CD8-positive, alpha-beta memory T cell (primary cell): ENCODE data around the gene GNAZ. TPM values are rescaled to one million over a fixed set of nuclear protein-coding genes. Genes with fewer than 3 reads are reported as not detected.

Source experiments
- CTCF ChIA-PET: fragments of 350-600 bp; sonication (Branson Sonifier 250); formaldehyde crosslinking; loops from one replicate; lab custom pipeline; 2021; ENCODE audit warnings: antibody characterized with exemption; lab: Charles Lee
- POLR2A ChIA-PET: fragments of 350-600 bp; sonication (Branson Sonifier 250); formaldehyde crosslinking; loops from one replicate; lab custom pipeline; 2021; ENCODE audit warnings: antibody characterized with exemption; lab: Charles Lee
- DNase-seq, 5 donors: peaks; one replicate each; pipeline versions ENCODE4 v3.0.0 to v3.0.0-alpha.2; 2020 to 2022; ENCODE audit warnings: mixed read lengths in 1 of 5
- H3K27ac ChIP-seq: one replicate; pipeline ENCODE4 v1.7.0; 2013; ENCODE audit warnings: low read depth, mild to moderate bottlenecking, low read length, moderate library complexity
- H3K27me3 ChIP-seq: 2 replicates; pipeline ENCODE4 v1.7.0; 2013; ENCODE audit warnings: low read length, mild to moderate bottlenecking; ENCODE audit not compliant: insufficient read depth, poor library complexity, severe bottlenecking
- H3K36me3 ChIP-seq: 2 replicates; pipeline ENCODE4 v1.7.0; 2013; ENCODE audit warnings: mild to moderate bottlenecking, low read length, moderate library complexity; ENCODE audit not compliant: insufficient read depth
- H3K4me1 ChIP-seq: 2 replicates; pipeline ENCODE4 v1.7.0; 2013; ENCODE audit warnings: mild to moderate bottlenecking, low read length, moderate library complexity; ENCODE audit not compliant: insufficient read depth
- H3K4me3 ChIP-seq: 2 replicates; pipeline ENCODE4 v1.7.0; 2013; ENCODE audit warnings: mild to moderate bottlenecking, low read length
- H3K9me3 ChIP-seq: 2 replicates; pipeline ENCODE4 v1.7.0; 2013; ENCODE audit warnings: mild to moderate bottlenecking, low read length
- H3K27ac Mint-ChIP-seq, 8 donors: one replicate each; pipeline ENCODE4 v1.8.0; 2020 to 2021; ENCODE audit warnings: mixed read lengths in 8 of 8, mild to moderate bottlenecking in 6 of 8, inconsistent platforms in 3 of 8, moderate library complexity in 3 of 8
- H3K27me3 Mint-ChIP-seq, 2 donors: one replicate each; pipeline ENCODE4 v1.8.0; 2020 to 2021; ENCODE audit warnings: mixed read lengths in 2 of 2, mild to moderate bottlenecking in 1 of 2, moderate library complexity in 1 of 2
- H3K36me3 Mint-ChIP-seq, 3 donors: one replicate each; pipeline ENCODE4 v1.8.0; 2020 to 2021; ENCODE audit warnings: mixed read lengths in 3 of 3, inconsistent platforms in 1 of 3, mild to moderate bottlenecking in 1 of 3
- H3K4me1 Mint-ChIP-seq, 3 donors: one replicate each; pipeline ENCODE4 v1.8.0; 2020 to 2021; ENCODE audit warnings: mixed read lengths in 3 of 3, inconsistent platforms in 1 of 3, mild to moderate bottlenecking in 1 of 3
- H3K4me3 Mint-ChIP-seq, 7 donors: one replicate each; pipeline ENCODE4 v1.8.0; 2020 to 2021; ENCODE audit warnings: mixed read lengths in 7 of 7, mild to moderate bottlenecking in 6 of 7, moderate library complexity in 4 of 7, inconsistent platforms in 2 of 7
- H3K9me3 Mint-ChIP-seq, 5 donors: one replicate each; pipeline ENCODE4 v1.8.0; 2020 to 2022; ENCODE audit warnings: mixed read lengths in 5 of 5, mild to moderate bottlenecking in 3 of 5, moderate library complexity in 2 of 5, inconsistent platforms in 1 of 5
- polyA plus RNA-seq: library from polyadenylated mRNA; unstranded; fragments of 300-500 nt; fragmentation: Illumina TruSeq; gene quantifications from one replicate; pipeline ENCODE4 v1.2.3, GENCODE V29; 2021
- total RNA-seq, 2 experiments: library from RNA; stranded (reverse); gene quantifications; one replicate each; pipeline ENCODE4 v1.2.3, GENCODE V29; 2021

The GNAZ gene
- total and polyA plus RNA-seq, 3 experiments from 2014 or later: 0.53 to 2.6 (median 2.0) TPM

- Mint-ChIP-seq H3K4me1 (no peaks in the 10 kb centered on the region), H3K27ac (peak overlapping the region in 1 of 8 donors; percentile 50), H3K36me3 (no peaks in the 10 kb centered on the region), H3K4me3 (no peak overlapping the region), H3K9me3 (peaks cover 0 to 2% (median 0%) of the 10 kb centered on the region in 5 donors), H3K27me3 (no peaks in the 10 kb centered on the region)
- H3K4me3 ChIP-seq: no peak overlapping the region
- POLR2A ChIA-PET: no interaction called here
- no peak for DNase-seq
- no peaks in the 10 kb centered on the region for H3K36me3 ChIP-seq
- H3K27me3 ChIP-seq: peaks cover 8% of the 10 kb centered on the region
- H3K27ac ChIP-seq: no peak overlapping the region
- H3K9me3 ChIP-seq: no peaks in the 10 kb centered on the region
- H3K4me1 ChIP-seq: no peaks in the 10 kb centered on the region
- CTCF ChIA-PET: interaction anchor here (1.4 kb wide), 1 partner anchor 12 kb away, joined by 4 read pairs; no protein-coding TSS in a partner anchor
Measured at GRCh38 chr22:23166042-23166831, 95.9 kb downstream of the GNAZ start.

DNA sequence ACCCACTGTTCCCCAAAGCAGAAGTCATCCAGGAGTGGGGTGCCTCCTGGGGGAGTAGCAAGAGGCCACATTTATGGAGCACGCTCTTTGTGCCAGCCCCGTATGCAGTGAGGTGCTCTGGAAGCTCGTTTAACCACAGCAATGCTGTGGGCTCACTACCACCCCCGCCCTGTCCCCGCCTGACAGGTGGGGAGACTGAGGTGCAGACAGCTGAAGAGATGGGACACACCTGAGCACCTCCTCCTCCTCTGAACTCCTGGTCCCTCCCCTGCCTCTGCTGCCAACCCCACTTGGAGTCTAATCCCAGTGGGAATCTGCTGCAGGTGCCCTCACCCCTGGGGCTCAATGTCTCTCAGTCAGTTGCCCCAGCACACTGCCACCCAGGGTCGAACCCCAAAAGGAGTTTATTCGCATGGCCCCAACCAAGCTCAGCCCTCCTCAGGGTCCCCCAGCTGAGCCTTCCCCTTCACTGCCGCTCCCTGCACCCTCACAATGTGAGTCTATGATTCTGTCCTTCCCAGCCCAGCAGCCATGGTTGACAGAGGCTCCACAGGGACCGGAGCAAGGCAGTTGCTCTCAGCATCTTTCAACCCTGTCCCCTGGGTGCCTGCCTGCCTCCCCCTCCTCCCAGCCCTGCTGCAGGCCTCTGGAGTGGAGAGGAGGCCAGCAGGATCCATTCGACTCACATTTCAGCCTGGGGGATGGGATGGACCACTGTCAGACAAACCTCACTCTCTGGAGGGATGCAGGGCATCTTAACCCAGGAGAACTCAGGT, 96.7 kb downstream of the GNAZ start:
- H3K4me3 ChIP-seq: no peak overlapping the region
- H3K36me3 ChIP-seq: no peaks in the 10 kb centered on the region
- H3K27ac Mint-ChIP-seq: no peak overlapping the region
- CTCF ChIA-PET: interaction anchor here (0.8 to 1.4 kb wide), 2 partner anchors 11 to 210 kb away, joined by 3 to 4 read pairs; no protein-coding TSS in a partner anchor
- H3K27ac ChIP-seq: no peak overlapping the region
- H3K4me1 Mint-ChIP-seq: no peaks in the 10 kb centered on the region
- POLR2A ChIA-PET: no interaction called here
- peaks cover 8% of the 10 kb centered on the region for H3K27me3 ChIP-seq
- H3K9me3 ChIP-seq: no peaks in the 10 kb centered on the region
- no peaks in the 10 kb centered on the region for H3K4me1 ChIP-seq
- no peaks in the 10 kb centered on the region for H3K27me3 Mint-ChIP-seq
- DNase-seq: no peak
- H3K4me3 Mint-ChIP-seq: no peak overlapping the region
- peaks cover 0 to 2% (median 0%) of the 10 kb centered on the region in 5 donors for H3K9me3 Mint-ChIP-seq
- H3K36me3 Mint-ChIP-seq: no peaks in the 10 kb centered on the region

DNA sequence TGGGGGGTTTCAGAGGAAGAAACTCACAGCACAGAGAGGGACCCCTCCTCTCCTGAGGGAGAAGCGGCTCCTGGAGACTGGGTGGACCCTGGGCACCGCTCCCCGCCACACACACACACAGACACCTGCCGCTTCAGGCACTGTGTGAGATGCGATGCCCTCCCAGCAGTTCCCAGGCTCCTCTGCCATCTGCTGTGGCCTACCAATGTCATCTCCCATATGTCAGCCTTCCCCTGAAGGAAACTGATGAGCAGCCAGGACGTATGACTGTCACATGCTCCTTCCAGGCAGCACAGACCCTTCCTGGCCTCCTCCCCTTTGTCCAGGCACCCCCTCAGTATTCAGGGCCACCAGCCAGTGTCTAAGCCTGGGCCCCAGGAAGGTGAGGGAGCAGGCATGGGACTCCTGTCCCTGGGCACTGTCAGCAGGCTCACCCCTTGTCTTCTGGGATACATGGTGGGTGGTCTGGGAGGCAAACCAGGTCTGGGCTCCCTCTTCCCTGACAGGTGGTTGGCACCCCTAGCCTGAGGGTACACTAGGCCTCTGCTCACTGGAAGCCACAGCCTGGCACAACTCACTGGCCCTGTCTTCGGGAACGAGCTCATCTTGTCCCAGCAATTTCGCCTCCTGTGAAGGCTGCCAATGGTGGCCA, 98.2 kb downstream of the GNAZ start:
- Mint-ChIP-seq H3K9me3 (peaks cover 0 to 2% (median 0%) of the 10 kb centered on the region in 5 donors), H3K4me1 (no peaks in the 10 kb centered on the region), H3K36me3 (no peaks in the 10 kb centered on the region), H3K4me3 (no peak overlapping the region), H3K27me3 (no peaks in the 10 kb centered on the region), H3K27ac (no peak overlapping the region)
- CTCF ChIA-PET: interaction anchor here (0.8 to 2.2 kb wide), 3 partner anchors 10 to 211 kb away, joined by 3 to 7 read pairs (median 5); no protein-coding TSS in a partner anchor
- no peak for DNase-seq
- Histone ChIP-seq H3K27ac (no peak overlapping the region), H3K4me1 (no peaks in the 10 kb centered on the region), H3K27me3 (peaks cover 8% of the 10 kb centered on the region), H3K9me3 (no peaks in the 10 kb centered on the region), H3K4me3 (no peak overlapping the region), H3K36me3 (no peaks in the 10 kb centered on the region)
- POLR2A ChIA-PET: no interaction called here

DNA sequence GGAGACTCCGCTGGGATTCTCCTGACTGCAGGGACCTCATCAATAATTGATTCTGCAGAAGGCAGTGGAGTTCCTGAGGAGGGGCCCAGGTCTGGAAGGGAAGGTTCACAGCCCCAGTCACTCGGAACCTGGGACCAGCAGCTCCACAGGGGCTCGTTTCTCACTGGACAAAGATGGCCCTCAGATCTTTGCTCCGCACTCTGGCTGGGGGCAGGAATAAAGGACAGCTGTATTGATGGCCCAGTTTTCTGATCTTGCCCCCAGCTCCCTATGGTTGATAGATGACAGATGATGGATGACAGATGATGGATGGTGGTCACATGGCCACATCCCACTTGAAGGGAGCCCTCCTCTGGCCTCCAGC, 98.7 kb downstream of the GNAZ start:
- Mint-ChIP-seq H3K36me3 (no peaks in the 10 kb centered on the region), H3K4me3 (no peak overlapping the region), H3K4me1 (peaks cover 2 to 3% (median 3%) of the 10 kb centered on the region in 3 donors), H3K27ac (peak overlapping the region in 2 of 8 donors; percentile 12 to 58), H3K9me3 (peaks cover 0 to 2% (median 0%) of the 10 kb centered on the region in 5 donors), H3K27me3 (no peaks in the 10 kb centered on the region)
- POLR2A ChIA-PET: no interaction called here
- Histone ChIP-seq H3K9me3 (no peaks in the 10 kb centered on the region), H3K27ac (no peak overlapping the region), H3K4me3 (no peak overlapping the region), H3K36me3 (no peaks in the 10 kb centered on the region), H3K27me3 (peaks cover 8% of the 10 kb centered on the region), H3K4me1 (no peaks in the 10 kb centered on the region)
- CTCF ChIA-PET: interaction anchor here (1.8 to 2.2 kb wide), 2 partner anchors 9 to 113 kb away, joined by 5 to 7 read pairs; no protein-coding TSS in a partner anchor
- DNase-seq: no peak

Other genes with a start within 250 kb of the GNAZ start
- gene IGLL5, start 182.7 kb upstream of the GNAZ start, total RNA-seq: not detected
- gene IGLL5, start 182.7 kb upstream of the GNAZ start, polyA plus RNA-seq: not detected
- not detected for gene RSPH14, start 71.5 kb downstream of the GNAZ start, total RNA-seq
- gene RSPH14, start 71.5 kb downstream of the GNAZ start, polyA plus RNA-seq: 0.94 TPM
- gene RAB36, start 75.0 kb downstream of the GNAZ start, total RNA-seq: 1 to 10 TPM in 1 of 2 experiments, under 1 TPM in 1; 0.93 to 1.5 TPM
- gene RAB36, start 75.0 kb downstream of the GNAZ start, polyA plus RNA-seq: 1.5 TPM
- 10 to 100 TPM; 33.2 to 34.7 TPM for gene BCR, start 110.0 kb downstream of the GNAZ start, total RNA-seq
- 18.4 TPM for gene BCR, start 110.0 kb downstream of the GNAZ start, polyA plus RNA-seq